ENCODE results near the gene DAAM2.

- TF ChIP-seq EZH2phosphoT487 (IDR thresholded peaks at IDR 0.05; ENCODE audit: insufficient read depth, low read depth), result no peak
- TF ChIP-seq EZH2 (IDR thresholded peaks at IDR 0.05; ENCODE audit: insufficient read depth, poor library complexity, severe bottlenecking), result no peak
Observed at GRCh38 chr6:39931607-39932006, 139.4 kb downstream of the DAAM2 start.

Data from GM23248 (cell line).